Ascending aorta (tissue), 2 donors: ENCODE measurements around the gene SEC24D. TPM values are rescaled to one million over a fixed set of nuclear protein-coding genes. Genes with fewer than 3 reads are reported as not detected.
"Not testable (repeated sequence)": the region's sequence is repeated elsewhere in the genome, so short reads cannot be mapped to it uniquely, and the experiment has no call there.

Experiments used
- DNase-seq, 2 donors: peaks; one replicate each; pipeline ENCODE4 v3.0.0-alpha.2; 2019; ENCODE audit warnings: low spot score in 2 of 2
- H3K27ac ChIP-seq, 2 donors: fragments of 200-600 bp; sonication (generic); one replicate each; pipeline ENCODE4 v1.5.1; 2016 to 2017; ENCODE audit warnings: mild to moderate bottlenecking in 1 of 2
- H3K27me3 ChIP-seq: fragments of 200-600 bp; sonication (generic); one replicate; pipeline ENCODE4 v1.5.1; 2017
- H3K36me3 ChIP-seq, 2 donors: fragments of 200-600 bp; sonication (generic); one replicate each; pipeline ENCODE4 v1.5.1; 2016
- H3K4me1 ChIP-seq, 2 donors: fragments of 200-600 bp; sonication (generic); one replicate each; pipeline ENCODE4 v1.5.1; 2016 to 2017; ENCODE audit warnings: mild to moderate bottlenecking in 1 of 2
- H3K4me3 ChIP-seq, 2 donors: fragments of 200-600 bp; sonication (generic); one replicate each; pipeline ENCODE4 v1.5.1; 2016 to 2017; ENCODE audit warnings: mild to moderate bottlenecking in 1 of 2
- H3K9me3 ChIP-seq, 2 donors: fragments of 200-600 bp; sonication (generic); one replicate each; pipeline ENCODE4 v1.5.1; 2016
- intact Hi-C: fragments of 100-400 bp; cut with DNase I; formaldehyde crosslinking; loops from one replicate; pipeline ENCODE4 v1.15.1; 2023
- total RNA-seq: library from RNA; depleted of rRNA; stranded (reverse); fragments of >200 nt; gene quantifications from one replicate; pipeline ENCODE4 v1.1.0, GENCODE V29; 2016
- TF ChIP-seq, protein P1 (sequence below), 3 experiments: fragments of 200-600 bp in 2 of 3; fragments of 450-650 bp in 1 of 3; sonication (generic) in 2 of 3; IDR thresholded peaks; one replicate each; pipeline ENCODE4 v1.5.1; 2016 to 2019; ENCODE audit warnings: antibody characterized with exemption in 3 of 3, mild to moderate bottlenecking in 1 of 3, moderate library complexity in 1 of 3

Gene SEC24D
- total RNA-seq, 1 donor from 2014 or later: 108 TPM

GRCh38 chr4:118797558-118798142 is 38.3 kb downstream of the SEC24D start:
- Histone ChIP-seq H3K27me3 (no peaks in the 10 kb centered on the region), H3K36me3 (peaks cover 50 to 56% of the 10 kb centered on the region in 2 donors), H3K9me3 (no peaks in the 10 kb centered on the region), H3K27ac (no peak overlapping the region), H3K4me3 (no peak overlapping the region), H3K4me1 (no peaks in the 10 kb centered on the region)
- intact Hi-C loops: no loop called here
- no peak for DNase-seq
- TF ChIP-seq, protein P1, sequence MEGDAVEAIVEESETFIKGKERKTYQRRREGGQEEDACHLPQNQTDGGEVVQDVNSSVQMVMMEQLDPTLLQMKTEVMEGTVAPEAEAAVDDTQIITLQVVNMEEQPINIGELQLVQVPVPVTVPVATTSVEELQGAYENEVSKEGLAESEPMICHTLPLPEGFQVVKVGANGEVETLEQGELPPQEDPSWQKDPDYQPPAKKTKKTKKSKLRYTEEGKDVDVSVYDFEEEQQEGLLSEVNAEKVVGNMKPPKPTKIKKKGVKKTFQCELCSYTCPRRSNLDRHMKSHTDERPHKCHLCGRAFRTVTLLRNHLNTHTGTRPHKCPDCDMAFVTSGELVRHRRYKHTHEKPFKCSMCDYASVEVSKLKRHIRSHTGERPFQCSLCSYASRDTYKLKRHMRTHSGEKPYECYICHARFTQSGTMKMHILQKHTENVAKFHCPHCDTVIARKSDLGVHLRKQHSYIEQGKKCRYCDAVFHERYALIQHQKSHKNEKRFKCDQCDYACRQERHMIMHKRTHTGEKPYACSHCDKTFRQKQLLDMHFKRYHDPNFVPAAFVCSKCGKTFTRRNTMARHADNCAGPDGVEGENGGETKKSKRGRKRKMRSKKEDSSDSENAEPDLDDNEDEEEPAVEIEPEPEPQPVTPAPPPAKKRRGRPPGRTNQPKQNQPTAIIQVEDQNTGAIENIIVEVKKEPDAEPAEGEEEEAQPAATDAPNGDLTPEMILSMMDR (IDR thresholded peaks at IDR 0.05): no peak

DNA sequence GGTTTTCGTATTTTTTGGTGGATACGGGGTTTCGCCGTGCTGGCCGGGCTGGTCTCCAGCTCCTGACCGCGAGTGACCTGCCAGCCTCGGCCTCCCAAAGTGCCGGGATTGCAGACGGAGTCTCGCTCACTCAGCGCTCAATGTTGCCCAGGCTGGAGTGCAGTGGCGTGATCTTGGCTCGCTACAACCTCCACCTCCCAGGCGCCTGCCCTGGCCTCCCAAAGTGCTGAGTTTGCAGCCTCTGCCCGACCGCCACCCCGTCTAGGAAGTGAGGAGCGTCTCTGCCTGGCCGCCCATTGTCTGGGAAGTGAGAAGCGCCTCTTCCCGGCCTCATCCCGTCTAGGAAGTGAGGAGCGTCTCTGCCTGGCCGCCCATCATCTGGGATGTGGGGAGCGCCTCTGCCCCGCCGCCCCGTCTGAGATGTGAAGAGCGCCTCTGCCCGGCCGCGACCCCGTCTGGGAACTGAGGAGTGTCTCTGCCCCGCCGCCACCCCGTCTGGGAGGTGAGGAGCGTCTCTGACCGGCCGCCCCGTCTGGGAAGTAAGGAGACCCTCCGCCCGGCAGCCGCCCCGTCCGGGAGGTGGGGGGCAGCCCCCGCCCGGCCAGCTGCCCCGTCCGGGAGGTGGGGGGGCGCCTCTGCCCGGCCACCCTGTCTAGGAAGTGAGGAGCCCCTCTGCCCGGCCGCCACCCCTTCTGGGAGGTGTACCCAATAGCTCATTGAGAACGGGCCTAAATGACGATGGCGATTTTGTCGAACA is 44.1 kb downstream of the SEC24D start:
- intact Hi-C loops, H3K9me3 ChIP-seq, H3K4me3 ChIP-seq, H3K27me3 ChIP-seq, H3K27ac ChIP-seq, DNase-seq: not testable (repeated sequence)
- H3K36me3 ChIP-seq: peaks cover 21 to 25% of the 10 kb centered on the region in 2 donors
- peaks cover 0 to 11% of the 10 kb centered on the region in 2 donors for H3K4me1 ChIP-seq

DNA sequence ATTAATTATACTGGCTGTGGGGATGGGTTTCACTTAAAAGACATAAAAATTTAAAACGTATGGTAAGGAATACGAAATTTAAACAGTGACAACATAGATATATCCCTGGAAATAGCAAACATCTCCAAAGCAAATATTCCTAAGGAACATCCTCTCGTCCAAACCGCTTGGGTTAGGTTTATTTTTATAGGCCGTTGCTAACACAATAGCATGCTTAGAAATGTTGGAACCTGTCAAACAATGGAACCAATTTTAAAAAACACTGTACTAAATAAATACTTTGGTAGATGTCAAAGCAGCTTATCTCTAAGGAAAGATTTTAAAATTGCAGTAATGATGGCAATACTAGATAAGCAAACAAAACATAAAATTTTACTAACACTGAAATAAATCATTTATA is 45.4 kb downstream of the SEC24D start:
- intact Hi-C loops: no loop called here
- Histone ChIP-seq H3K9me3 (no peaks in the 10 kb centered on the region), H3K4me3 (no peak overlapping the region), H3K27ac (peak overlapping the region in 1 of 2 donors; percentile 4), H3K36me3 (peaks cover 8 to 12% of the 10 kb centered on the region in 2 donors), H3K4me1 (peaks cover 0 to 18% of the 10 kb centered on the region in 2 donors), H3K27me3 (no peaks in the 10 kb centered on the region)
- DNase-seq: no peak
- TF ChIP-seq, protein P1 (IDR thresholded peaks at IDR 0.05): no peak

GRCh38 chr4:118788911-118789310 is 47.0 kb downstream of the SEC24D start:
- TF ChIP-seq, protein P1 (IDR thresholded peaks at IDR 0.05): no peak
- no peaks in the 10 kb centered on the region for H3K27me3 ChIP-seq
- H3K4me3 ChIP-seq: no peak overlapping the region
- peaks cover 0 to 18% of the 10 kb centered on the region in 2 donors for H3K4me1 ChIP-seq
- no peaks in the 10 kb centered on the region for H3K9me3 ChIP-seq
- DNase-seq: no peak
- peak overlapping the region; percentile 48 to 63 for H3K27ac ChIP-seq
- intact Hi-C loops: no loop called here
- H3K36me3 ChIP-seq: peaks cover 4 to 6% of the 10 kb centered on the region in 2 donors

GRCh38 chr4:118787844-118788380 is 48.0 kb downstream of the SEC24D start:
- intact Hi-C loops: no loop called here
- H3K4me1 ChIP-seq: peaks cover 0 to 18% of the 10 kb centered on the region in 2 donors
- peak overlapping the region; percentile 59 to 63 for H3K27ac ChIP-seq
- H3K36me3 ChIP-seq: peaks cover 3 to 6% of the 10 kb centered on the region in 2 donors
- no peaks in the 10 kb centered on the region for H3K27me3 ChIP-seq
- H3K9me3 ChIP-seq: no peaks in the 10 kb centered on the region
- no peak for DNase-seq
- TF ChIP-seq, protein P1 (IDR thresholded peaks at IDR 0.05): no peak
- H3K4me3 ChIP-seq: no peak overlapping the region

- TF ChIP-seq, protein P1 (IDR thresholded peaks at IDR 0.05): no peak
Observed at GRCh38 chr4:118784776-118785175, 51.1 kb downstream of the SEC24D start.

More at GRCh38 chr4:118784776-118785175, 51.1 kb downstream of the SEC24D start:
- intact Hi-C loops: no loop called here
- H3K4me1 ChIP-seq: peaks cover 0 to 18% of the 10 kb centered on the region in 2 donors
- H3K27me3 ChIP-seq: no peaks in the 10 kb centered on the region
- no peak overlapping the region for H3K27ac ChIP-seq
- DNase-seq: no peak
- H3K9me3 ChIP-seq: no peaks in the 10 kb centered on the region
- peaks cover 8 to 21% of the 10 kb centered on the region in 2 donors for H3K36me3 ChIP-seq
- H3K4me3 ChIP-seq: no peak overlapping the region
